ENCODE measurements around the gene PRKG1.
"Not testable (repeated sequence)": the region's sequence is repeated elsewhere in the genome, so short reads cannot be mapped to it uniquely, and the experiment has no call there.

Gene PRKG1

DNA sequence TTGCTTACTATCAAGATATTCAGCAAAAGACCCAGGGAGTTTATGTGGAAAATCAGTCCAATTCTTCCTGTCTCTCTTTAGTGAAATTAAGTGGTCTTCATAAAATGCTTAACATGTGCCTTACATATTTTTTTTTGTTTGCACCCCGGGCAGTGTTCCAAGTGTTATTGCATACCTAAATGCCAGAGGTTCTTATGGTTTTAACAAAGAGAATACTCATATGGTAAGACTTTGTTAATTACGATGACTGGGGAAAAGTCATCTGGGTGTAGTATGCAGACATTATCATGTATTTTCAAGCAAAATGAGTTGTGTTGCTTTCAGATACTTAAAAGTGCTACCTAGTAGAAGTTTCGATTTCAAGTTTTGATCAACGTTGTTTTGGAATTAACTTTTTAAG lies 82.6 kb downstream of the PRKG1 start:
- H3K4me3 ChIP-seq (ENCODE audit: low read length) = no peak overlapping the region
- DNase-seq (ENCODE audit: low read depth, low spot score) = no peak

DNA sequence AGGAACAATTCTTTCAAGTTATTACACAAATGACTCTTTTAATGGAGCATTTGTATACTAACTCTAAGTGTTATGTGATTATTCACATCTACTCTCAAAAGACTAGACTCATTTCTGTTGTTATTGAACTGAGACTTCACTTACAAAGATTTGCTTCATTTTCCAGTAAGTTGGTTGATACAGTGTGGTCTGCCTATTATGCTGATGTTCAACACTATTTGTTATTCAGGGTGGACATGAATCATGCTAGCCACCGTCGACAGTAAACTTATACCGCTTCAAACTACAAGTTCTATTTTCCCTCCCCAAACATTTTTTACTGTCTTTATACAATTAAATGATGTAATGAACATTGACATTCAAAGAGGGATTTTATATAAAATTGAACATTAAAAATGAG lies 84.5 kb downstream of the PRKG1 start:
- no peak for DNase-seq (ENCODE audit: low read depth, low spot score)
- no peak overlapping the region for H3K4me3 ChIP-seq (ENCODE audit: low read length)

DNA sequence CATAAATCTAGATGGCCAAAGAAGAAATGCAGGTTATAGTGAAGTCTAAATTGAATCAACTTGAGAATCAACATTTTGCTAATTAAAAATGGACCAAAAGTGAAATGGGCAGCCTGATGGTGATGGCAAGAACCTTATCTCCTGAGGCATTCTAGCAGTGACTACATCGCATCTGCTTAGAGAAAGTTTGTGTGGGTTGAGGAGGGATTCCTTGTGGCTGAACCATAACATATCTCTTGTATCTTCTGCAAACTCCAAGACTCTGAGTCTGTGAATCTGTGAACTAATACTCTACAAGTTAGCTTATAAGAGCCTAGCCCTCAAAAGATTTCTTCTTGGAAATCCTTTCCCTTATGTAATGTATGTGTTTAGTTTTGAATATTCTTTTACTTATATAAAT lies 85.6 kb downstream of the PRKG1 start:
- DNase-seq (ENCODE audit: low read depth, low spot score) = no peak
- no peak overlapping the region for H3K4me3 ChIP-seq (ENCODE audit: low read length)

DNA sequence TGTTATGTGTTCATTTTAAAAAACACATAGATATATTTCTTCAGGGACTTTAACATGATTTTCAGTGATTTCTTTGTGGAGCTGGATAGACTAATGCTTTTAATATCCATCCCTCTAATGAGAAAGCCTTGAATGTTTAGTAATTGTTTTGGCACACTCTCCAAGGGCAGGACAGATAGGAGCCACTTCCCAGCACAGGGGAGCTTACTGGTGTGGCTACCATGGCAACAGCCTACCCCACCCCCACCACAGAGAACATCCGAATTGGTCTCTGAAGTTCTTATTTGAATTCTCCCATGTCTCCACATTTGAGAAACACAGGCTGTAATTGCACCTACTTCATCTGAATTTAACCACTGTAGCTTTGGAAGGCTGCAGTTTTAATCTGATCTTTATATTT lies 87.7 kb downstream of the PRKG1 start:
- no peak overlapping the region for H3K4me3 ChIP-seq (ENCODE audit: low read length)
- no peak for DNase-seq (ENCODE audit: low read depth, low spot score)

DNA sequence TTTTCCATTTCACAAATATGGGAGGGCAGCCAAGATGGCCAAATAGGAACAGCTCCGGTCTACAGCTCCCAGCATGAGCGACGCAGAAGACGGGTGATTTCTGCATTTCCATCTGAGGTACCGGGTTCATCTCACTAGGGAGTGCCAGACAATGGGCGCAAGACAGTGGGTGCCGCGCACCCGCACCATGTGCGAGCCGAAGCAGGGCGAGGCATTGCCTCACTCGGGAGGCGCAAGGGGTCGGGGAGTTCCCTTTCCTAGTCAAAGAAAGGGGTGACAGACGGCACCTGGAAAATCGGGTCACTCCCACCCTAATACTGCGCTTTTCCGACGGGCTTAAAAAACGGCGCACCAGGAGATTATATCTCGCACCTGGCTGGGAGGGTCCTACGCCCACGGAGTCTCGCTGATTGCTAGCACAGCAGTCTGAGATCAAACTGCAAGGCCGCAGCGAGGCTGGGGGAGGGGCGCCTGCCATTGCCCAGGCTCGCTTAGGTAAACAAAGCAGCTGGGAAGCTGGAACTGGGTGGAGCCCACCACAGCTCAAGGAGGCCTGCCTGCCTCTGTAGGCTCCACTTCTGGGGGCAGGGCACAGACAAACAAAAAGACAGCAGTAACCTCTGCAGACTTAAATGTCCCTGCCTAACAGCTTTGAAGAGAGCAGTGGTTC lies 89.2 kb downstream of the PRKG1 start:
- not testable (repeated sequence) for DNase-seq (ENCODE audit: low read depth, low spot score); H3K4me3 ChIP-seq (ENCODE audit: low read length)

DNA sequence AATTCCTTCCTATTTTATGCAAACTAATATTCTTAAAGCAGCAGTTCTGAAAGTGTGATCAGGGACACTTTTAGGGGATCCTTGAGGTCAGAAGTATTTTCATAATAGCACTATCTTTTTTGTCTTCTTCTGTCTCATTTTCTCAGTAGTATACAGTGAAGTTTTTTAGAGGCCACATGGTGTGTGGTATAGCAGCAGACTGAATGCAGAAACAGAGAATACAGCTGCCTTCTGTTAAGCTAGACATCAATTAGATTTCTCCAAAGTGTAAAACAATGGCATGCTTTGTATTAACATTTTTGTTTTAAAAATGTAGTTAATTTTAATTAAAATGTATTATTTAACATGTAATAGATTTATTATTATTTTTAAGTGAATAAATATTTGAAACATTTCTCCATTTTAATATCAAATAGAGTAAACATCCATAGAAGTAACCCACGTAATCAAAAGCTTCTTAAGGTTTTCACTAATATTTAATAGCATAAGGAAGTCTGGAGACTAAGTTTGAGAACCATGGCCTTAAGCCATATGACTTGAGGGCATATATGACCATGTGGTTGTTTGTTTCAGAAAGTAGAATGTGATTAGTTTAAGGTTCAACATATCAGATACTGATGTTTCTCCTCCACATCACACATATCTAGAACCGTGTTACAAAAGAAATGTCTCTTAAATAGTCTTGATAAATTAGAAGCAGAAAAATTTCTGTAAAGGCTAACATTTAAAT lies 94.0 kb downstream of the PRKG1 start:
- H3K4me3 ChIP-seq (ENCODE audit: low read length) = no peak overlapping the region
- DNase-seq (ENCODE audit: low read depth, low spot score) = no peak

DNA sequence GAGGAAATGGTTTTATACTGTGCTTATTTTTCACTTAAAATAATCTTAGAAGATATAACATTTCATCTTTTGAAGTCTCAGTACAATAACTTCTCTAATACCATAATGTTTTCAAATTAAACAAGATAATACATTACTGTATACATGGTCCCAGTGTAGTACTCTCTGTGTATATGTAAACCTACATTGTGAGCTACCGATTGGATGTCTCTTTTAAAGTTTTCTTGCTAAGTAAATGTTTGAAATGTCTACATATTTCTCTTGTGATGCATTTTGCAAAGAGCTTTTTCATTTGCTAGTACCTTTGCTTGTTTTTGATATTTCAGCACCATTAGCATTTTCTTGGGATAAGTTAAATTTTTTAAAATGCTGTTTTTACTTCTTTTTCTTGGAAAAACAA lies 94.8 kb downstream of the PRKG1 start:
- DNase-seq (ENCODE audit: low read depth, low spot score) = no peak
- no peak overlapping the region for H3K4me3 ChIP-seq (ENCODE audit: low read length)

DNA sequence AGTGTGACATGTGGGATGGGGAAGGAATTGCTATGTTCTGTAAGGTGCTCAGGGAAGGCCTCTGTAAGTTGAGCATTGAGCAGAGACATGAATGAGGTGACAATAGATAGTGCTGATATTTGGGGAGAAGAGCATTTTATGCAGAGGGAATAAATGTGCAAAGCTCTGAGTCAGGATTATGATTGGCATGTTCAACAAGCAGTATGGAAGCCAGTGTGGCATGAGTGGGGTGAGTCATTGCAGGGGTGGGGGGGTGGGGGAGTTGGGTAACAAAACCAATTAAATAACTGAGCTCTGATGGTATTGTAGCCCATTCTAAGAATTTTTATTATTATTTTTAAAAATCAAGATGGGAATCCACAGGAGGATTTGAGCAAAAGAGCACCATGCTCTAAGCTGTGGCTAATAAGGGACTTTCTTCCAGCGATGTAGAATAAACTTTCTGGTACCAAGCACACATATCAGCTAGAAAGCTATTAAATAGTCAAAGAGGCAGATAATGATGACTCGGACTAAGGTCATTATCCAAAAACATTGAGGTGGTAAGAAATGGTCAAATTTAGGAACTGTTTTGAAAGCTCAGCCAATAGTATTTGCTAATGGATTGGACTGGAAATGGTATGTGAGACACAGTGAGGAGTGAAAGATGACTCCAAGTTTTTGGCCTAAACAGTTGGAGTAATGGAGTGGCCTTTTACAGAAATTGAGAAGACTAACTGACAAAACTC lies 96.4 kb downstream of the PRKG1 start:
- DNase-seq (ENCODE audit: low read depth, low spot score) = no peak
- H3K4me3 ChIP-seq (ENCODE audit: low read length) = no peak overlapping the region

DNA sequence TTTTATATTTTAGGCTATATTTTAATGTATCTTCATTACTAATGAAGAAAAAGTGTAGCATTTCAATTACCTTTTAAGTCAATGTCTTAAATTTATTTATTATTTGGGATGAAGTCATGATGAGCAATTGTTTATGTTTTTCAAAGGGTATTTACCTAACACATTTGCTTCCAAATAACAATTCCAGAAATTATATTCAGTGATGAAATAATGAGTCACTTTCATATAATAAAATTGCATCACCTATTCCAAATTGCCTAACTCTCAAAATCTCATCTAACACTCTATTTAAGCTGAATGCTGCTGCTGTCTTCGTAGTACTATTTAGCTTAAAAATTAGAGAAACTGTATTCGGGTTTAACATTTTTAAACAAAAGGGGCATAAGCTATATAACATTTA lies 97.7 kb downstream of the PRKG1 start:
- DNase-seq (ENCODE audit: low read depth, low spot score) = no peak
- no peak overlapping the region for H3K4me3 ChIP-seq (ENCODE audit: low read length)

DNA sequence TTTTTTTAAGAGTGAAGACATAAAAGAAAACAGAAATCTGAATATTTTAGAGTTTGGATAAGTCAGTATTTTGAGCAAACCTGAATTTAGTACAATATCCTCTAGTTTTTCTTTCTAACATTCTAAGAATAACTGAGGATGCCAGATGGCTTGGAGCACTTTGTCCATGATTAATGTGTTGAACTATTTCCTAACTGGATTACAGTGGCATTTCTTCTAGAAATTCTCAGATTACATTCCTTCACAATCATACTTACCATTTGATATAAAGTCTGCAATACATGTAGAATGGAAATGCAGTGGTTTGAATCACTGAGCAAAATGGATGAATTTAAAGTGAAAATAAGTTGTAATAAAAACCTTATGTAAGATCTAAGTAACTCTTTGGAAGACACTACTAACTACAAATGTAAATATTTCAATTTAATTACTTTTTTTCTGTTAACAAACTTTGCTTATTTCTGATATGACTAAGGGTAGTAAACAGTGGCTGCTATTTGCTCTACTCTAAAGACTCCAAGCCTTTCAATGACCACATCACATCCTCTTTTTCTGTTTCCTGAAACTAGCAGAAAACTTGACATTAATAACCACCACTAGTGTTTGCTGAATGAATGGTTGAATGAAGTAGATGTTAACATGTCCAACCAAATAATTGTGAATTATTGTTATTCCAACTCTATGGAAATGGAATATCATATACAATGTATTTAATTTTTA lies 102.8 kb downstream of the PRKG1 start:
- DNase-seq (ENCODE audit: low read depth, low spot score) = no peak
- H3K4me3 ChIP-seq (ENCODE audit: low read length) = no peak overlapping the region

DNA sequence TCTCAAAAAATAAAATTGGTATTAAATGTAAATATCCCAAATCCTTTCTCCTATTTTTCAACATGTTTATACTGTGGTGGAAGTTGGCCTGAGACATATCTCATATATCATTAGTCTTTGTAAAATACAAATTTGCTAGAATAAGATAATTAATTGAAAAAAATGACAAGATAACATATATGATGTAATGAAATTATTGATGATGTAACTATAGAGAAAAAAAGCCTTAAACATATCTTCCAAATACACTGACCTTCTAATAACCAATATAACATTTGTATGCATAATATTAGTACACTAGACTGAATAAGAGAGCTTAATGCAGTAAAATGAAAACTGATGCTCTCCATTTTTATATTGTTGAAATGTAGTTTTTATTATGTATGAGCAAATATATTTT lies 104.3 kb downstream of the PRKG1 start:
- DNase-seq (ENCODE audit: low read depth, low spot score) = no peak
- no peak overlapping the region for H3K4me3 ChIP-seq (ENCODE audit: low read length)

DNA sequence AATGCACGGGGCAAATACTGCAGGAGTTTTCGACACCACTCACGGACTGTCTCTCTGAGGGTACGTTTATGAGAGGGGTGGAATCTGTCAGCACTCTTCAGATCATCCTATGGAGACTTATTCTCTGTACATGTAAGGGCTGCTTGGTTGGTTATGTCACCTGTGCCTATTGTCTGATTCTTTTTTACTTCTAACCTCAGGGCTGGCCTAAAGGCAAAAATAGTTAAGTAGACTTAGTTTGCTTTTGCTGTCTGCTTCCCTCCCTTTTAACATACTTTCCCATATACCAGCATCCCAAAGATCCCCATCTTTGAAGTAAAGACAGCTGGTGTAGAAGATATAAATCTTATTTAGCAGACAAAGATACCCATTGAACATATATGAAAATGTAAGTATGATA lies 105.9 kb downstream of the PRKG1 start:
- DNase-seq (ENCODE audit: low read depth, low spot score) = no peak
- H3K4me3 ChIP-seq (ENCODE audit: low read length) = no peak overlapping the region

DNA sequence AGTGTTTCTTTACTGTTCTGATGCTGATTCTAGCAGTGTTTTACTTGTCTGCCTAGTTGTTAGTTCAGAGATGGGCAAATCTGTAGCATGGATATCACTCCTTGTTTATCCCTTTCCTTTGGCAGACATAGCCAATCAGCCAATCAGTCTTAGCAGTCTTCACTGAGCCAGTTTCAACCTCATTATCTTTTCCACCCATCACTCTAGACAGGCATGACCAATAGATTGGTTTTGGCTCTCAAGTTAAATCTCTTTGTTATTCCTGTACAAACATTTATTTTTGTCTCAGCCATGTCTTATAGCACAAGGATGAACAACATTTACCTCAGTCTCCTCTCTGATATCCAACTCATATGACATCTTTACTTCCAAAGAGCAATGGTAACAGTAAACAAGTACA lies 109.5 kb downstream of the PRKG1 start:
- H3K4me3 ChIP-seq (ENCODE audit: low read length) = no peak overlapping the region
- no peak for DNase-seq (ENCODE audit: low read depth, low spot score)

DNA sequence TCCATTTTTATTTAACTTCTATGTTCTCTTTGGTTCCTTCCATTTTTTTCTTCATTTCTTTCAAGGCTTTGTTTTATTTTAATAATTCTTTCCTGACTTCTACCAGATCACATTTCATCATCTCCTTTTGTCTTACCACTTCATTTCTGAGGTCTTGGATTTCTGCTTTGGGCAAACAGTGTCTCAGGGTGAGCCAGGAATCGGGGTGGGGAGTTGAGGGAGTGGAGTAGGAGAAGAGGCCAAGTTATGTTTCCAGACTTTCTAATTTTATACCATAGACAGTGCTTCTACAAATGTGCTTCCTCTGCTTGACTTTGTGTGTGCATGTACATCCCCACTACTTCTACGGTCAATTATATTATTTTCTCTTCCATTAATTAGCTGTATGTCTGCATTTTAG lies 112.1 kb downstream of the PRKG1 start:
- DNase-seq (ENCODE audit: low read depth, low spot score) = no peak
- H3K4me3 ChIP-seq (ENCODE audit: low read length) = no peak overlapping the region

DNA sequence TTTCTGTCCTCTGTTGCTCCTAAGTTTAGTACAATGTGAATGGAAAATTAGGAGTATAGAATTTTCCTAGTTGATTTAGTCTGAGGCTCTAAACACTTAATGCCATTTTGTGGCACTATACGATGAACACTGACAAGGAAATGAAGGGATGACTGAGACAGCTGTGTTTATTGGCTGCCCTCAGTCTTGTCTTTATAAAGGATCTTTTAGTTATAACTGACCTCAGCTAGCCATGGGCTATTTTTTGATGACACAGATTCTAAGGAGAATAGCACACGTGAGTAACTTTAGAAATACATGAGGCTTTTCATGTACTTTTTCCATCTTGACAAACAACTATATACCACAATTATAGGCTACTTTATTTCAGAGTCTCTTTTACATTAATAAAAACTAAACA lies 113.7 kb downstream of the PRKG1 start:
- DNase-seq (ENCODE audit: low read depth, low spot score) = no peak
- H3K4me3 ChIP-seq (ENCODE audit: low read length) = no peak overlapping the region

DNA sequence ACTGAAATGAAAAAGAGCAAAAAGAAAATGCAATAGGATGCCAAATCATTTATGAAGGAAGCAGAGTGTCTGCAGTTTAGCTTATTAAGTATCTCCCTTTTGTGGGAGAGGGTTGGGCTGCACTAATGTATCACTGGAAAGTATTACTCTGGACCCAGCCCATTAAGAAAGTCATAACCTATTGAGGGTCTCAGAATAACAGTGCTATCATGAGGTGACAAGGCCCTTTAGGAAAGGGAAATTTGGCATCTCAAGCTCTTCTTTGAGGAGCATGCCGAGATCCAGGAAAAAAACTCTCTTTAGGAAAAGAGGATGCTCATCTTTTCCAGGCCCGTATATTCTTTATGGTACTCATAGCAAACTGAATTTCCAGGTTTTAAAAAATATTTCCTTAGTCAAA lies 114.6 kb downstream of the PRKG1 start:
- no peak overlapping the region for H3K4me3 ChIP-seq (ENCODE audit: low read length)
- no peak for DNase-seq (ENCODE audit: low read depth, low spot score)

DNA sequence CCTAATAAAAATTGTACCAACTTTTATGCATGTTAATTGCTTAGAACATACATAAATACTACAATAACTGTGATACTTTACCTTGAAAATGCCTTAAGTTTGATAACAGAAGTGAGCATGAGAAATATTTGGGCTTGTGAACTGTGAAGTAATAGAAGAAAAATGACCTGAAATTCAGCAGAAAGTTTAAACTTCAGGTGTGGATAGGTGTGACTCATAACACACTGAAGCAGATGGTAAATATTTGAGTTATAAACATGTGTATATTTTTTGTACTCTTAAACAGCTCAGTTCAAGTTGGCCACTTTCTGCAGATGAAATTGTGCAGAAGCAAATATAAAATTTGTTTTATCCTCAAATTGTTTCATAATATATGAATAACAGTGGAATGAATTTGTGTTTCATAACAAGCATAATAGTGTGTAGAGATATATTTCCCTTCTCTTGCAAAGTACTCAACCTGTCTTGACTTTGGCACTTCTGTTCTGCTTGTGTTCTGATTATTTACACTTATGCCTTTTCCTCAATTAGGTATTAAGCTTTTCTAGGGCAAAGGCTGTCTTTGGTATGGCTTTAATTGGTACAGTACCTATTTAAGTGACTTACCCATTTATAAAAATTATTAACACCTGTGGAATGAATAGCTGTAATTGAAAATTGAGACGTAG lies 122.4 kb downstream of the PRKG1 start:
- H3K4me3 ChIP-seq (ENCODE audit: low read length) = no peak overlapping the region
- DNase-seq (ENCODE audit: low read depth, low spot score) = no peak

DNA sequence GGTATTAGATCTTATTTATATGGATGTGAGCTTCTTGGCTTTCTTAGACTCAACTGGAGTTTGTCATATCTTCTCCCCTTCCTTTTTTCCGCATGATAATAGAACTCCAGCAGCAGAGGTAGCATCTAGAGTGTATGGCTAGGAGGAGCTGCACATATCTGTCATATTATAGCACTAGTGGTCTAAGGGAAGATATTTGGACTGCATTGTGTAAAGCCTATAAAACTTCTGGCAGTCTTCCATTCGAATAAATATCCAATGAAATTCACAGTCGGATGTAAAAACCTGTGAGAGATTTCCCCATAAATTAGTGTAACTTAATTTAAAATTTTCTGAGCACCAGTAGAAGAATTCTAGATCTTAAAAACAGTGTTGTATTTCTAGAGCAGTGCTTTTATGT lies 123.9 kb downstream of the PRKG1 start:
- H3K4me3 ChIP-seq (ENCODE audit: low read length) = no peak overlapping the region
- no peak for DNase-seq (ENCODE audit: low read depth, low spot score)

DNA sequence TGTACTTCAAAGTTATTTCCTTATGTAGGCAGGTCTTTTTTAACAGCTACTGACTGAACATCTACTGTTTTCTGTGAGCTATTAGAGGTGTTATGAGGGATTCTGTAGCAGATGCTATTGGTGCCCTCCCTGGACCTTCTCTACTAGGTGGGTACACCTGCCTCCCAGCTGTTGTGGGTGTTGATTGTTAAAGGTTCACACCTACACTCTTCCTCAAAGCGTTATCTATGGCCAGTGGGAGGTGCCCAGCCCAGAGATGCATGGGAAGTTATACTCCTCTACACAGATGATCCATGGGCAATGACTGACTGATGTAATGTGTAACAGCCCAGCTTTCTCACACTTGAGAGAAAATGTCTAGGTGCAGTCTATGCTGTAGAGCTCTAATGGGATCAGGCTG lies 127.7 kb downstream of the PRKG1 start:
- H3K4me3 ChIP-seq (ENCODE audit: low read length) = no peak overlapping the region
- DNase-seq (ENCODE audit: low read depth, low spot score) = no peak

Data from Jurkat, Clone E6-1 (cell line).